Activated gamma-delta T cell (primary cell): ENCODE measurements around the gene TRAPPC6A.
"Not testable (repeated sequence)": the region's sequence is repeated elsewhere in the genome, so short reads cannot be mapped to it uniquely, and the experiment has no call there.

Experiments
- DNase-seq: peaks from one replicate; lab custom pipeline; 2025; lab: John Stamatoyannopoulos, UW

TRAPPC6A gene

GRCh38 chr19:45130888-45131615 is 47.0 kb downstream of the TRAPPC6A start:
- DNase-seq, result no peak

GRCh38 chr19:45130236-45130635 is 47.8 kb downstream of the TRAPPC6A start:
- no peak for DNase-seq

GRCh38 chr19:45128806-45129205 is 49.2 kb downstream of the TRAPPC6A start:
- no peak for DNase-seq

GRCh38 chr19:45128146-45128545 is 49.9 kb downstream of the TRAPPC6A start:
- DNase-seq, result no peak

- DNase-seq, result no peak
Observed at GRCh38 chr19:45126654-45127053, 51.4 kb downstream of the TRAPPC6A start.

- DNase-seq, result no peak
Observed at GRCh38 chr19:45125975-45126493, 52.0 kb downstream of the TRAPPC6A start.

- no peak for DNase-seq
Observed at GRCh38 chr19:45125360-45125759, 52.7 kb downstream of the TRAPPC6A start.

- no peak for DNase-seq
Observed at GRCh38 chr19:45124021-45124420, 54.0 kb downstream of the TRAPPC6A start.

- no peak for DNase-seq
Observed at GRCh38 chr19:45123440-45123850, 54.6 kb downstream of the TRAPPC6A start.

- no peak for DNase-seq
Observed at GRCh38 chr19:45122832-45123231, 55.2 kb downstream of the TRAPPC6A start.

GRCh38 chr19:45121827-45122345 is 56.2 kb downstream of the TRAPPC6A start:
- DNase-seq, result no peak

GRCh38 chr19:45119582-45119981 is 58.5 kb downstream of the TRAPPC6A start:
- DNase-seq, result no peak

- DNase-seq, result not testable (repeated sequence)
Observed at GRCh38 chr19:45118591-45119355, 59.3 kb downstream of the TRAPPC6A start.

GRCh38 chr19:45118106-45118505 is 59.9 kb downstream of the TRAPPC6A start:
- no peak for DNase-seq

GRCh38 chr19:45117671-45118070 is 60.4 kb downstream of the TRAPPC6A start:
- DNase-seq, result no peak

- no peak for DNase-seq
Observed at GRCh38 chr19:45117167-45117594, 60.9 kb downstream of the TRAPPC6A start.

- DNase-seq, result no peak
Observed at GRCh38 chr19:45115809-45116615, 62.0 kb downstream of the TRAPPC6A start.

GRCh38 chr19:45114116-45114515 is 63.9 kb downstream of the TRAPPC6A start:
- DNase-seq, result no peak

GRCh38 chr19:45113628-45114027 is 64.4 kb downstream of the TRAPPC6A start:
- no peak for DNase-seq
